ENCODE data around the gene ATP8A2.

The ATP8A2 gene

DNA sequence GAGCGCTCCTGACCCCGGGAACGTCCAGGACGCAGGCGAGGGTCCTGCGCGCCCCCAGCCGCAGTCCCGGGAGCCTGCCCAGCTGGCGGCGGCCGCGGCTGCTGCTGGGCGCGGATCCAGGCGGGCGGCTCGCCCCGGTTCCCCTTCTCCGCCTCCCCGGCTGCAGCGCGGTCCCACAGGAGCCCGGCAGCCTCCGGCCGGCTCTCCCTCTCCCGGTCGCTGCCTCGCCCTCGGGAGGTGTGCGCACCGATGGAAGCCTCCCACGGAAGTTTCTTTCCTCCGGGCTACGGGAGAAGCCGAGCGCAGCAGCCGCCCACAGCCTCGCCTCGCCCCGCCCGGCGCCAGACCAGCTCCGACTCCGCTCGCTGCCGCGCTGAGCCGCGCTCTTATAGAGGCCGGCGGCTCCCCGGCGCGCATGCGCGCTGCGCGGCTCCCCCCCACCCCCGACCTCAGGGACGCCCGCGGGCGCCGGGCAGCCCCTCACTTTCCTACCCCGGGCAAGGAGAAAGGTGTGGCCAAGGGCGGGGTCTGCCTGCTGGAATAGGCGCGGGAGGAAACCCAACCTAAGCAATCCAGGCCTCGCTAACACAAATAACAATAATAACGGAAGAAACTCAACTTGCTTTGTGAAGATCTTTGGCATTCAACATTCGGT lies 680.0 kb downstream of the ATP8A2 start, which contains the start of gene SHISA2:
Gene SHISA2, minus strand, starts transcription at position 360 of the 655 bp plus-strand sequence. CDS start 1,041 bp downstream, outside the sequence.
- no peak within 1 kb of the TSS for H3K4me3 ChIP-seq (ENCODE audit: low read length)
- TF ChIP-seq, protein P1, sequence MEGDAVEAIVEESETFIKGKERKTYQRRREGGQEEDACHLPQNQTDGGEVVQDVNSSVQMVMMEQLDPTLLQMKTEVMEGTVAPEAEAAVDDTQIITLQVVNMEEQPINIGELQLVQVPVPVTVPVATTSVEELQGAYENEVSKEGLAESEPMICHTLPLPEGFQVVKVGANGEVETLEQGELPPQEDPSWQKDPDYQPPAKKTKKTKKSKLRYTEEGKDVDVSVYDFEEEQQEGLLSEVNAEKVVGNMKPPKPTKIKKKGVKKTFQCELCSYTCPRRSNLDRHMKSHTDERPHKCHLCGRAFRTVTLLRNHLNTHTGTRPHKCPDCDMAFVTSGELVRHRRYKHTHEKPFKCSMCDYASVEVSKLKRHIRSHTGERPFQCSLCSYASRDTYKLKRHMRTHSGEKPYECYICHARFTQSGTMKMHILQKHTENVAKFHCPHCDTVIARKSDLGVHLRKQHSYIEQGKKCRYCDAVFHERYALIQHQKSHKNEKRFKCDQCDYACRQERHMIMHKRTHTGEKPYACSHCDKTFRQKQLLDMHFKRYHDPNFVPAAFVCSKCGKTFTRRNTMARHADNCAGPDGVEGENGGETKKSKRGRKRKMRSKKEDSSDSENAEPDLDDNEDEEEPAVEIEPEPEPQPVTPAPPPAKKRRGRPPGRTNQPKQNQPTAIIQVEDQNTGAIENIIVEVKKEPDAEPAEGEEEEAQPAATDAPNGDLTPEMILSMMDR (IDR thresholded peaks at IDR 0.05; ENCODE audit: insufficient read depth, low read depth, low read length, missing control alignments), result no peak
- peak; percentile 76 for DNase-seq (ENCODE audit: low read depth)

GRCh38 chr13:26052337-26052736 lies 680.6 kb downstream of the ATP8A2 start:
- DNase-seq (ENCODE audit: low read depth), result no peak
- TF ChIP-seq, protein P1 (IDR thresholded peaks at IDR 0.05; ENCODE audit: insufficient read depth, low read depth, low read length, missing control alignments), result no peak
- no peak overlapping the region for H3K4me3 ChIP-seq (ENCODE audit: low read length)

GRCh38 chr13:26053418-26053980 lies 681.7 kb downstream of the ATP8A2 start:
- DNase-seq (ENCODE audit: low read depth), result no peak
- TF ChIP-seq, protein P1 (IDR thresholded peaks at IDR 0.05; ENCODE audit: insufficient read depth, low read depth, low read length, missing control alignments), result no peak

GRCh38 chr13:26054896-26055295 lies 683.1 kb downstream of the ATP8A2 start:
- H3K4me3 ChIP-seq (ENCODE audit: low read length), result no peak overlapping the region
- TF ChIP-seq, protein P1 (IDR thresholded peaks at IDR 0.05; ENCODE audit: insufficient read depth, low read depth, low read length, missing control alignments), result no peak
- no peak for DNase-seq (ENCODE audit: low read depth)

More at GRCh38 chr13:26053418-26053980, 681.7 kb downstream of the ATP8A2 start:
- no peak overlapping the region for H3K4me3 ChIP-seq (ENCODE audit: low read length)

- no peak for DNase-seq (ENCODE audit: low read depth)
- H3K4me3 ChIP-seq (ENCODE audit: low read length), result no peak overlapping the region
- TF ChIP-seq, protein P1 (IDR thresholded peaks at IDR 0.05; ENCODE audit: insufficient read depth, low read depth, low read length, missing control alignments), result no peak
These were observed 686.9 kb downstream of the ATP8A2 start for GRCh38 chr13:26058704-26059103.

- no peak for DNase-seq (ENCODE audit: low read depth)
- H3K4me3 ChIP-seq (ENCODE audit: low read length), result no peak overlapping the region
- TF ChIP-seq, protein P1 (IDR thresholded peaks at IDR 0.05; ENCODE audit: insufficient read depth, low read depth, low read length, missing control alignments), result no peak
These were observed 688.6 kb downstream of the ATP8A2 start for GRCh38 chr13:26060357-26060756.
